GM12874 (cell line): ENCODE measurements around the gene SPP1.

Experiments
- TF ChIP-seq, protein P1 (sequence below): IDR thresholded peaks from 2 replicates; pipeline ENCODE4 v1.5.1; 2011; ENCODE audit warnings: low read depth, mild to moderate bottlenecking, control low read depth, low read length, moderate library complexity; ENCODE audit not compliant: insufficient read depth

SPP1 gene

DNA sequence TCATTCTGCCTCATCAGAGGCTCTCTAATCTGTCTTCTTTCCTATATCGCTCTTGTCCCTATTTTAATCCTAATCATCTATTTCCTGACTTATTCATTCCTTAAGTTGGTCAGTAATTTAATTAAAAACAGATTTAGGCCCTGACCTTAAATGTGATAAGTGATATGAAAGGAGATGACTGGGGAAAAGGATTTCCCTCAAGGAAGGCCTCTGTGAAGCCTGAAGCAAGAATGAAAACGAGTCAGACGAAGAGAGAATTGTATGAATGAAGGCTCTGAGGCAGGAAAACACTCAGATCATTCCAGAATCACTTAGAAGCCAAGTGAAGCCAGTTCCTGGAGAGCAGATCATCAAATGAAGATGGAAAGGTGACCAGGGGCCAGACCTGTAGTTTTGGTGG lies 54.0 kb downstream of the SPP1 start:
- TF ChIP-seq, protein P1, sequence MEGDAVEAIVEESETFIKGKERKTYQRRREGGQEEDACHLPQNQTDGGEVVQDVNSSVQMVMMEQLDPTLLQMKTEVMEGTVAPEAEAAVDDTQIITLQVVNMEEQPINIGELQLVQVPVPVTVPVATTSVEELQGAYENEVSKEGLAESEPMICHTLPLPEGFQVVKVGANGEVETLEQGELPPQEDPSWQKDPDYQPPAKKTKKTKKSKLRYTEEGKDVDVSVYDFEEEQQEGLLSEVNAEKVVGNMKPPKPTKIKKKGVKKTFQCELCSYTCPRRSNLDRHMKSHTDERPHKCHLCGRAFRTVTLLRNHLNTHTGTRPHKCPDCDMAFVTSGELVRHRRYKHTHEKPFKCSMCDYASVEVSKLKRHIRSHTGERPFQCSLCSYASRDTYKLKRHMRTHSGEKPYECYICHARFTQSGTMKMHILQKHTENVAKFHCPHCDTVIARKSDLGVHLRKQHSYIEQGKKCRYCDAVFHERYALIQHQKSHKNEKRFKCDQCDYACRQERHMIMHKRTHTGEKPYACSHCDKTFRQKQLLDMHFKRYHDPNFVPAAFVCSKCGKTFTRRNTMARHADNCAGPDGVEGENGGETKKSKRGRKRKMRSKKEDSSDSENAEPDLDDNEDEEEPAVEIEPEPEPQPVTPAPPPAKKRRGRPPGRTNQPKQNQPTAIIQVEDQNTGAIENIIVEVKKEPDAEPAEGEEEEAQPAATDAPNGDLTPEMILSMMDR, result no peak

DNA sequence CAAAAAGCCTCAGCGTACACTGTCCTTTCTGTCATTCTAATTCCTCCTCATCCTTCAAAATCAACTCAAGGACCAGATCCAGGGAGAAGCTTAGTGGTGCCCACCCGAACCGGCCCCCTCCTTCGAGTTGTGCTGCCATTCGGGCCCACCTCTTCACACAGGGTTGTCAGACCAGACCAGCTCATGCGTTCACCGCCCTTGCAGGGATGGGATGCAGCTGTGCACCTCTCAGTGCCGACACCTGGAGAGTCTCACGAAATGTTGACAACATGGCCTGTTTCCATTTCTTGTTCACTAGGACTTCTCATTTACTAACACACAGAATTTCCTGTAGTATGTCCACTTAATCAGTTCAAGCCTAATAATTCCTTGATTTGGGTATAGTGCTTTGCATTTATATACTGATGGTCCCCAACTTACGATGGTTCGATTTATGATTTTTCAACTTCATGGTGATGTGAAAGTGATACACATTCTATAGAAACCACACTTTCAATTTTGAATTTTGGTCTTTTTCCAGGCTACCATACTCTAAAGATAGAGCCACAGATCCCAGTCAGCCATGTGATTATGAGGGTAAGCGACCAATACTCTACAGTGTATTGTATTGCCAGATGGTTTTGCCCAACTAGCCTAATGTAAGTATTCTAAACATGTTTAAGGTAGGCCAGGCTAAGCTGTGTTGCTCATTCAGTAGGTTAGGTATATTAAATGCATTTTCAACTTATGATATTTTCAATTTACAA lies 55.2 kb downstream of the SPP1 start:
- TF ChIP-seq, protein P1, result no peak
